HepG2 (cell line): ENCODE measurements around the gene PARD3.

Experiments used
- AHR ChIP-seq: IDR thresholded peaks from 2 replicates; pipeline ENCODE4 v1.6.1; 2018; ENCODE audit warnings: missing genetic modification reagents, missing compliant biosample characterization
- EHMT2 ChIP-seq: fragments of 200-600 bp; sonication (generic); IDR thresholded peaks from 2 replicates; pipeline ENCODE4 v1.7.0; 2017; ENCODE audit warnings: antibody characterized with exemption, low read depth, low read length, borderline replicate concordance
- ELF4 ChIP-seq: sonication (generic); formaldehyde crosslinking; IDR thresholded peaks from 2 replicates; pipeline ENCODE4 v1.5.0; 2020; ENCODE audit warnings: missing genetic modification reagents, mild to moderate bottlenecking, moderate library complexity, borderline replicate concordance
- JUN ChIP-seq: sonication (generic); formaldehyde crosslinking; IDR thresholded peaks from 2 replicates; pipeline ENCODE4 v1.4.0; 2020; ENCODE audit warnings: mild to moderate bottlenecking, missing genetic modification reagents
- KAT7 ChIP-seq: IDR thresholded peaks from 2 replicates; pipeline ENCODE4 v1.6.1; 2018; ENCODE audit warnings: borderline replicate concordance, missing compliant biosample characterization
- MAZ ChIP-seq, 2 experiments: sonication (generic) in 1 of 2; formaldehyde crosslinking in 1 of 2; IDR thresholded peaks; 2 replicates each; pipeline versions ENCODE4 v1.5.0 to v1.6.1; 2012 to 2020; ENCODE audit warnings: low read depth in 2 of 2, mild to moderate bottlenecking in 2 of 2, borderline replicate concordance in 1 of 2, improper control_type of control experiment in 1 of 2, low read length in 1 of 2, missing genetic modification reagents in 1 of 2, moderate library complexity in 1 of 2
- NR2F1 ChIP-seq, 2 experiments: fragments of 450-650 bp in 1 of 2; formaldehyde crosslinking in 1 of 2; IDR thresholded peaks; 2 replicates each; pipeline versions ENCODE4 v1.5.0 to v1.6.1; 2016 to 2020; ENCODE audit warnings: mild to moderate bottlenecking in 1 of 2, missing compliant biosample characterization in 1 of 2, missing genetic modification reagents in 1 of 2, moderate library complexity in 1 of 2
- PHF8 ChIP-seq: sonication (generic); formaldehyde crosslinking; IDR thresholded peaks from 2 replicates; pipeline ENCODE4 v1.5.0; 2020; ENCODE audit warnings: missing genetic modification reagents
- POLR2A ChIP-seq, 2 experiments: IDR thresholded peaks; 2 replicates each; pipeline ENCODE4 v1.6.1; 2011; ENCODE audit warnings: low read depth in 2 of 2, low read length in 2 of 2, mild to moderate bottlenecking in 1 of 2, moderate library complexity in 1 of 2; ENCODE audit not compliant: insufficient read depth in 1 of 2
- TCF7L2 ChIP-seq: IDR thresholded peaks from 2 replicates; pipeline ENCODE4 v1.6.1; 2011; ENCODE audit warnings: mild to moderate bottlenecking, low read depth, low read length, moderate library complexity
- ZNF367 ChIP-seq: sonication (generic); formaldehyde crosslinking; IDR thresholded peaks from 2 replicates; pipeline ENCODE4 v1.4.0; 2020; ENCODE audit warnings: missing genetic modification reagents, borderline replicate concordance
- TF ChIP-seq, protein P1 (sequence below), 2 experiments: IDR thresholded peaks; 2 replicates each; pipeline ENCODE4 v1.6.1; 2011 to 2012; ENCODE audit warnings: low read length in 2 of 2, borderline replicate concordance in 1 of 2, low read depth in 1 of 2, mild to moderate bottlenecking in 1 of 2, moderate library complexity in 1 of 2
- TF ChIP-seq, protein P2 (sequence below): sonication (generic); formaldehyde crosslinking; IDR thresholded peaks from 2 replicates; pipeline ENCODE4 v1.4.0; 2020; ENCODE audit warnings: missing genetic modification reagents

DNA sequence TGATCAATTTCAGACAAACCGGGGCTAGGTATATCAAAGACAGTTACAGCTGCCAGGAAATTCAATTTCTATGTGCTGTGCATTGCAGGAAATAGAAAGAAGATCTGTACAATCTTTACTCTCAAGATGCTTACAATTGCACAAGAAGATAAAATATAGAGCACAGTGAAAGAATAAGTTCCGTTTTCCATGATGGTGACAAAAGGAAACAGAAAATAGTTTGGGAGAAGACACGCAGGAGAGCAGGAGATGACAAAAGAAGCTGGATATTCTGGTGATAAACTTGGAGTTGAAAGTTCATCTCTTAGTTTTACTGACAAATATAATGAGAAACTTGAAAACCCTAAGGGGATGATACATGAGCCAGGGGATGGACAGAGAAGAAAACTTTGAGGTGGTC is 646.0 kb downstream of the PARD3 start:
- TF ChIP-seq JUN (CRISPR knock-in tag), result no peak
- no peak for TF ChIP-seq PHF8 (CRISPR knock-in tag)
- no peak for TF ChIP-seq ELF4 (CRISPR knock-in tag)
- TF ChIP-seq TCF7L2, result no peak
- TF ChIP-seq, protein P1, sequence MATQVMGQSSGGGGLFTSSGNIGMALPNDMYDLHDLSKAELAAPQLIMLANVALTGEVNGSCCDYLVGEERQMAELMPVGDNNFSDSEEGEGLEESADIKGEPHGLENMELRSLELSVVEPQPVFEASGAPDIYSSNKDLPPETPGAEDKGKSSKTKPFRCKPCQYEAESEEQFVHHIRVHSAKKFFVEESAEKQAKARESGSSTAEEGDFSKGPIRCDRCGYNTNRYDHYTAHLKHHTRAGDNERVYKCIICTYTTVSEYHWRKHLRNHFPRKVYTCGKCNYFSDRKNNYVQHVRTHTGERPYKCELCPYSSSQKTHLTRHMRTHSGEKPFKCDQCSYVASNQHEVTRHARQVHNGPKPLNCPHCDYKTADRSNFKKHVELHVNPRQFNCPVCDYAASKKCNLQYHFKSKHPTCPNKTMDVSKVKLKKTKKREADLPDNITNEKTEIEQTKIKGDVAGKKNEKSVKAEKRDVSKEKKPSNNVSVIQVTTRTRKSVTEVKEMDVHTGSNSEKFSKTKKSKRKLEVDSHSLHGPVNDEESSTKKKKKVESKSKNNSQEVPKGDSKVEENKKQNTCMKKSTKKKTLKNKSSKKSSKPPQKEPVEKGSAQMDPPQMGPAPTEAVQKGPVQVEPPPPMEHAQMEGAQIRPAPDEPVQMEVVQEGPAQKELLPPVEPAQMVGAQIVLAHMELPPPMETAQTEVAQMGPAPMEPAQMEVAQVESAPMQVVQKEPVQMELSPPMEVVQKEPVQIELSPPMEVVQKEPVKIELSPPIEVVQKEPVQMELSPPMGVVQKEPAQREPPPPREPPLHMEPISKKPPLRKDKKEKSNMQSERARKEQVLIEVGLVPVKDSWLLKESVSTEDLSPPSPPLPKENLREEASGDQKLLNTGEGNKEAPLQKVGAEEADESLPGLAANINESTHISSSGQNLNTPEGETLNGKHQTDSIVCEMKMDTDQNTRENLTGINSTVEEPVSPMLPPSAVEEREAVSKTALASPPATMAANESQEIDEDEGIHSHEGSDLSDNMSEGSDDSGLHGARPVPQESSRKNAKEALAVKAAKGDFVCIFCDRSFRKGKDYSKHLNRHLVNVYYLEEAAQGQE (IDR thresholded peaks at IDR 0.05; ENCODE audit: borderline replicate concordance in 1 of 2, low read depth in 1 of 2, low read length in 2 of 2), result no peak
- TF ChIP-seq EHMT2, result no peak
- TF ChIP-seq ZNF367 (CRISPR knock-in tag), result no peak
- no peak for TF ChIP-seq AHR
- no peak for TF ChIP-seq POLR2A (IDR thresholded peaks at IDR 0.05; ENCODE audit: insufficient read depth in 1 of 2, low read depth in 2 of 2, low read length in 2 of 2)
- TF ChIP-seq KAT7, result no peak
- TF ChIP-seq, protein P2, sequence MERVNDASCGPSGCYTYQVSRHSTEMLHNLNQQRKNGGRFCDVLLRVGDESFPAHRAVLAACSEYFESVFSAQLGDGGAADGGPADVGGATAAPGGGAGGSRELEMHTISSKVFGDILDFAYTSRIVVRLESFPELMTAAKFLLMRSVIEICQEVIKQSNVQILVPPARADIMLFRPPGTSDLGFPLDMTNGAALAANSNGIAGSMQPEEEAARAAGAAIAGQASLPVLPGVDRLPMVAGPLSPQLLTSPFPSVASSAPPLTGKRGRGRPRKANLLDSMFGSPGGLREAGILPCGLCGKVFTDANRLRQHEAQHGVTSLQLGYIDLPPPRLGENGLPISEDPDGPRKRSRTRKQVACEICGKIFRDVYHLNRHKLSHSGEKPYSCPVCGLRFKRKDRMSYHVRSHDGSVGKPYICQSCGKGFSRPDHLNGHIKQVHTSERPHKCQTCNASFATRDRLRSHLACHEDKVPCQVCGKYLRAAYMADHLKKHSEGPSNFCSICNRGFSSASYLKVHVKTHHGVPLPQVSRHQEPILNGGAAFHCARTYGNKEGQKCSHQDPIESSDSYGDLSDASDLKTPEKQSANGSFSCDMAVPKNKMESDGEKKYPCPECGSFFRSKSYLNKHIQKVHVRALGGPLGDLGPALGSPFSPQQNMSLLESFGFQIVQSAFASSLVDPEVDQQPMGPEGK (CRISPR knock-in tag), result no peak
- no peak for TF ChIP-seq MAZ (IDR thresholded peaks at IDR 0.05; ENCODE audit: borderline replicate concordance, low read depth, low read length)
- no peak for TF ChIP-seq MAZ (CRISPR knock-in tag; IDR thresholded peaks at IDR 0.05; ENCODE audit: low read depth)
- TF ChIP-seq NR2F1 (CRISPR knock-in tag; IDR thresholded peaks at IDR 0.05), result no peak
